Measurements from ENCODE around the gene KIAA1217.

The KIAA1217 gene

GRCh38 chr10:24193330-24193729, 15.6 kb upstream of the KIAA1217 start:
- Histone ChIP-seq H3K36me3 (ENCODE audit: control insufficient read depth, low read length) (no peaks in the 10 kb centered on the region), H3K4me1 (ENCODE audit: control insufficient read depth, low read length) (no peaks in the 10 kb centered on the region), H4K20me1 (ENCODE audit: control insufficient read depth, insufficient read depth, low read depth, low read length) (no peaks in the 10 kb centered on the region), H3K27me3 (ENCODE audit: control insufficient read depth, low read length) (no peaks in the 10 kb centered on the region), H3K4me2 (ENCODE audit: low read length) (no peak overlapping the region), H3K4me3 (ENCODE audit: low read length) (no peak overlapping the region), H3K9me3 (ENCODE audit: control insufficient read depth, insufficient read depth, low read length) (no peaks in the 10 kb centered on the region), H3K79me2 (ENCODE audit: control insufficient read depth, low read length) (no peaks in the 10 kb centered on the region), H3F3A (ENCODE audit: control insufficient read depth, insufficient read depth) (no peaks in the 10 kb centered on the region), H3K27ac (ENCODE audit: low read depth, low read length) (no peak overlapping the region), H3K9me2 (replicated peaks; ENCODE audit: control insufficient read depth, low read length) (no peaks in the 10 kb centered on the region)
- TF ChIP-seq EZH2phosphoT487 (IDR thresholded peaks at IDR 0.05; ENCODE audit: borderline replicate concordance, low read length): no peak
- TF ChIP-seq CTCF (IDR thresholded peaks at IDR 0.05; ENCODE audit: low read depth, low read length, poor library complexity, severe bottlenecking): no peak

GRCh38 chr10:24197263-24197662, 11.7 kb upstream of the KIAA1217 start:
- H3K4me3 ChIP-seq (ENCODE audit: low read length): no peak overlapping the region
- no peaks in the 10 kb centered on the region for H3K9me2 ChIP-seq (replicated peaks; ENCODE audit: control insufficient read depth, low read length)
- H3K27ac ChIP-seq (ENCODE audit: low read depth, low read length): no peak overlapping the region
- no peaks in the 10 kb centered on the region for H4K20me1 ChIP-seq (ENCODE audit: control insufficient read depth, insufficient read depth, low read depth, low read length)
- H3F3A ChIP-seq (ENCODE audit: control insufficient read depth, insufficient read depth): no peaks in the 10 kb centered on the region
- no peaks in the 10 kb centered on the region for H3K36me3 ChIP-seq (ENCODE audit: control insufficient read depth, low read length)
- H3K79me2 ChIP-seq (ENCODE audit: control insufficient read depth, low read length): no peaks in the 10 kb centered on the region
- no peak overlapping the region for H3K4me2 ChIP-seq (ENCODE audit: low read length)
- TF ChIP-seq CTCF (IDR thresholded peaks at IDR 0.05; ENCODE audit: low read depth, low read length, poor library complexity, severe bottlenecking): no peak
- no peak for TF ChIP-seq EZH2phosphoT487 (IDR thresholded peaks at IDR 0.05; ENCODE audit: borderline replicate concordance, low read length)
- H3K4me1 ChIP-seq (ENCODE audit: control insufficient read depth, low read length): no peaks in the 10 kb centered on the region
- no peaks in the 10 kb centered on the region for H3K27me3 ChIP-seq (ENCODE audit: control insufficient read depth, low read length)
- H3K9me3 ChIP-seq (ENCODE audit: control insufficient read depth, insufficient read depth, low read length): no peaks in the 10 kb centered on the region

- no peak overlapping the region for H3K4me2 ChIP-seq (ENCODE audit: low read length)
- TF ChIP-seq CTCF (IDR thresholded peaks at IDR 0.05; ENCODE audit: low read depth, low read length, poor library complexity, severe bottlenecking) (no peak), EZH2phosphoT487 (IDR thresholded peaks at IDR 0.05; ENCODE audit: borderline replicate concordance, low read length) (no peak)
- H3K27ac ChIP-seq (ENCODE audit: low read depth, low read length): no peak overlapping the region
- H3K4me3 ChIP-seq (ENCODE audit: low read length): no peak overlapping the region
- no peaks in the 10 kb centered on the region for H3F3A ChIP-seq (ENCODE audit: control insufficient read depth, insufficient read depth)
- no peaks in the 10 kb centered on the region for H3K9me3 ChIP-seq (ENCODE audit: control insufficient read depth, insufficient read depth, low read length)
- no peaks in the 10 kb centered on the region for H4K20me1 ChIP-seq (ENCODE audit: control insufficient read depth, insufficient read depth, low read depth, low read length)
- no peaks in the 10 kb centered on the region for H3K9me2 ChIP-seq (replicated peaks; ENCODE audit: control insufficient read depth, low read length)
- H3K27me3 ChIP-seq (ENCODE audit: control insufficient read depth, low read length): no peaks in the 10 kb centered on the region
- no peaks in the 10 kb centered on the region for H3K36me3 ChIP-seq (ENCODE audit: control insufficient read depth, low read length)
- H3K79me2 ChIP-seq (ENCODE audit: control insufficient read depth, low read length): no peaks in the 10 kb centered on the region
- H3K4me1 ChIP-seq (ENCODE audit: control insufficient read depth, low read length): 0 out of 2 replicates have a peak, but pooled peaks cover 2% of the 10 kb centered on the region
Observed at GRCh38 chr10:24201503-24202180, 7.3 kb upstream of the KIAA1217 start.
